Peyer's patch (tissue), 4 donors: ENCODE measurements around the gene PGAP3.

ENCODE experiments used
- CTCF ChIP-seq, 6 experiments: fragments of 450-650 bp in 4 of 6; fragments of 200-600 bp in 2 of 6; sonication (generic) in 1 of 6; IDR thresholded peaks; one replicate each; pipeline ENCODE4 v1.5.1; 2017 to 2019; ENCODE audit warnings: antibody characterized with exemption in 6 of 6, mild to moderate bottlenecking in 3 of 6, moderate library complexity in 1 of 6
- POLR2A ChIP-seq, 2 donors: fragments of 450-650 bp; IDR thresholded peaks; one replicate each; pipeline ENCODE4 v1.5.1; 2017; ENCODE audit warnings: antibody characterized with exemption in 2 of 2, mild to moderate bottlenecking in 2 of 2, moderate library complexity in 2 of 2

- no peak for TF ChIP-seq POLR2A (IDR thresholded peaks at IDR 0.05)
- TF ChIP-seq CTCF (IDR thresholded peaks at IDR 0.05) = no peak
Observed at GRCh38 chr17:39635614-39636176, 52.2 kb downstream of the PGAP3 start.
